Measurements from ENCODE around the gene SORCS2. TPM values are rescaled to one million over a fixed set of nuclear protein-coding genes. Genes with fewer than 3 reads are reported as not detected.
"Not testable (repeated sequence)": the region's sequence is repeated elsewhere in the genome, so short reads cannot be mapped to it uniquely, and the experiment has no call there.

The SORCS2 gene
- total RNA-seq, 2 experiments from 2014 or later, result 0.07 TPM

- peaks cover 5% of the 10 kb centered on the region for H3K27me3 Mint-ChIP-seq
- POLR2A ChIA-PET, result no interaction called here
- no peak overlapping the region for H3K4me3 Mint-ChIP-seq
- intact Hi-C loops (cut with micrococcal nuclease), result no loop called here
- H3K4me1 Mint-ChIP-seq (ENCODE audit: low read depth), result no peaks in the 10 kb centered on the region
- peaks cover 3% of the 10 kb centered on the region for H3K36me3 Mint-ChIP-seq
- DNase-seq, result no peak
- CTCF ChIA-PET, result interaction anchor here (0.6 kb wide), 1 partner anchor 982 kb away, joined by 3 read pairs; no protein-coding TSS in a partner anchor
- H3K9me3 Mint-ChIP-seq, result peaks cover 32% of the 10 kb centered on the region
- no peak overlapping the region for H3K27ac Mint-ChIP-seq
Observed at GRCh38 chr4:7573576-7574091, 381.3 kb downstream of the SORCS2 start.

- DNase-seq, result no peak
- intact Hi-C loops (cut with micrococcal nuclease), result no loop called here
- peaks cover 38% of the 10 kb centered on the region for H3K9me3 Mint-ChIP-seq
- no peaks in the 10 kb centered on the region for H3K4me1 Mint-ChIP-seq (ENCODE audit: low read depth)
- H3K4me3 Mint-ChIP-seq, result no peak overlapping the region
- no peak overlapping the region for H3K27ac Mint-ChIP-seq
- POLR2A ChIA-PET, result no interaction called here
- CTCF ChIA-PET, result interaction anchor here (0.6 kb wide), 1 partner anchor 982 kb away, joined by 3 read pairs; no protein-coding TSS in a partner anchor
- H3K27me3 Mint-ChIP-seq, result peaks cover 5% of the 10 kb centered on the region
- H3K36me3 Mint-ChIP-seq, result peaks cover 3% of the 10 kb centered on the region
Observed at GRCh38 chr4:7574287-7575014, 382.1 kb downstream of the SORCS2 start.

DNA sequence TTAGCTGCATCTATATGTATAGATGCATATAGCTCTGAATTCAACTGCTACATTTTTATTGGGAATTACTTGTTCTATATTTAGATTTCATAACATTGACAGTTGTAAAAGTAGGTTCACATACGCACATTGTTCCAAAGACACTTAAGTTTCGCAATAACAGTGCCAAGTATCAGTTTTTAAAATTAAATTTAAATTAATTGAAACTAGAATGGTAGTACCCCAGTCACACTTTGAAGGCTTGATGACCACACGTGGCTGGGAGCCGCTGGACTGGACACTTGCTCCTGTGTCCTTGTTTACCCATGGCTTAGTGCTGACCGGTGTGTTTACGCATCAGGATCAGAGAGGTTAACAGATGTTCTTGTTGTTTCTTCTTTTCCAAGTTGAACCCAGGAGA lies 383.1 kb downstream of the SORCS2 start:
- Mint-ChIP-seq H3K4me1 (ENCODE audit: low read depth) (no peaks in the 10 kb centered on the region), H3K36me3 (peaks cover 3% of the 10 kb centered on the region), H3K27me3 (peaks cover 5% of the 10 kb centered on the region), H3K9me3 (peaks cover 42% of the 10 kb centered on the region), H3K4me3 (no peak overlapping the region), H3K27ac (no peak overlapping the region)
- intact Hi-C loops (cut with micrococcal nuclease), result no loop called here
- POLR2A ChIA-PET, result no interaction called here
- CTCF ChIA-PET, result no interaction called here
- no peak for DNase-seq

DNA sequence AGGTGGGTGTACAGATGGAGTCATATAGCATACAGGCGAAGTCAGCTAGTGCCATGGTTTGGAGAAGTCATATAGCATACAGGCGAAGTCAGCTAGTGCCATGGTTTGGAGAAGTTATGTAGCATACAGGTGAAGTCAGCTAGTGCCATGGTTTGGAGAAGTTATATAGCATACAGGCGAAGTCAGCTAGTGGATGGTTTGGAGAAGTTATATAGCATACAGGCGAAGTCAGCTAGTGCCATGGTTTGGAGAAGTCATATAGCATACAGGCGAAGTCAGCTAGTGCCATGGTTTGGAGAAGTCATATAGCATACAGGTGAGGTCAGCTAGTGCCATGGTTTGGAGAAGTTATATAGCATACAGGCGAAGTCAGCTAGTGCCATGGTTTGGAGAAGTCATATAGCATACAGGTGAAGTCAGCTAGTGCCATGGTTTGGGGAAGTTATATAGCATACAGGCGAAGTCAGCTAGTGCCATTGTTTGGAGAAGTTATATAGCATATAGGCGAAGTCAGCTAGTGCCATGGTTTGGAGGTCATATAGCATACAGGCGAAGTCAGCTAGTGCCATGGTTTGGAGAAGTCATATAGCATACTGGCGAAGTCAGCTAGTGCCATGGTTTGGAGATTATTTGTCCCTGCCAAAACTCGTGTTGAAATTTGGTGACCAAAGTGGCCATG lies 385.2 kb downstream of the SORCS2 start:
- H3K4me1 Mint-ChIP-seq (ENCODE audit: low read depth); H3K27me3 Mint-ChIP-seq; DNase-seq; POLR2A ChIA-PET; H3K36me3 Mint-ChIP-seq; H3K27ac Mint-ChIP-seq; H3K4me3 Mint-ChIP-seq; CTCF ChIA-PET; intact Hi-C loops (cut with micrococcal nuclease): not testable (repeated sequence)
- peaks cover 42% of the 10 kb centered on the region for H3K9me3 Mint-ChIP-seq

DNA sequence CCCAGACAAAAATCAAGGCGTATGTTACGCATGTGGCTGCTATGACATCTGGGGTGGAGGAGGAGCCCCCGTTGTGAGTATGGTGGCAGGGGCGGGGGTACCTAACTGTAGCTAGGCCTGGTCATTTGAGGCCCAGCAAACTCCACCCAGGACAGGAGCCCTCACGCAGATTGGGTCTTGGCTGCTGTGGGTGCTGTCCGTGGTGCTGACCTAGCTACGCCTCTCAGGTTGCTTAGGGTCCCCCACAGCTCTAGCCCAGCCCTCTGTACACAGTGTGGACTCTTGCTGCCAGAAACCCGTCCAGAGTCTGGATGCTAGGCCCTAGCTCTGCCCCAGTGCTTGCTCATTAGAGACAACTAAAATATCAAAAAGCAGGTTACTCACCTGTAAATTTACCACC lies 389.1 kb downstream of the SORCS2 start:
- no peaks in the 10 kb centered on the region for H3K27me3 Mint-ChIP-seq
- H3K27ac Mint-ChIP-seq, result no peak overlapping the region
- ChIA-PET CTCF (interaction anchor here (0.6 kb wide), 1 partner anchor 121 kb away, joined by 4 read pairs; no protein-coding TSS in a partner anchor), POLR2A (no interaction called here)
- DNase-seq, result peak; percentile 30
- H3K4me1 Mint-ChIP-seq (ENCODE audit: low read depth), result no peaks in the 10 kb centered on the region
- no peaks in the 10 kb centered on the region for H3K36me3 Mint-ChIP-seq
- peaks cover 32% of the 10 kb centered on the region for H3K9me3 Mint-ChIP-seq
- intact Hi-C loops (cut with micrococcal nuclease), result no loop called here
- H3K4me3 Mint-ChIP-seq, result no peak overlapping the region

DNA sequence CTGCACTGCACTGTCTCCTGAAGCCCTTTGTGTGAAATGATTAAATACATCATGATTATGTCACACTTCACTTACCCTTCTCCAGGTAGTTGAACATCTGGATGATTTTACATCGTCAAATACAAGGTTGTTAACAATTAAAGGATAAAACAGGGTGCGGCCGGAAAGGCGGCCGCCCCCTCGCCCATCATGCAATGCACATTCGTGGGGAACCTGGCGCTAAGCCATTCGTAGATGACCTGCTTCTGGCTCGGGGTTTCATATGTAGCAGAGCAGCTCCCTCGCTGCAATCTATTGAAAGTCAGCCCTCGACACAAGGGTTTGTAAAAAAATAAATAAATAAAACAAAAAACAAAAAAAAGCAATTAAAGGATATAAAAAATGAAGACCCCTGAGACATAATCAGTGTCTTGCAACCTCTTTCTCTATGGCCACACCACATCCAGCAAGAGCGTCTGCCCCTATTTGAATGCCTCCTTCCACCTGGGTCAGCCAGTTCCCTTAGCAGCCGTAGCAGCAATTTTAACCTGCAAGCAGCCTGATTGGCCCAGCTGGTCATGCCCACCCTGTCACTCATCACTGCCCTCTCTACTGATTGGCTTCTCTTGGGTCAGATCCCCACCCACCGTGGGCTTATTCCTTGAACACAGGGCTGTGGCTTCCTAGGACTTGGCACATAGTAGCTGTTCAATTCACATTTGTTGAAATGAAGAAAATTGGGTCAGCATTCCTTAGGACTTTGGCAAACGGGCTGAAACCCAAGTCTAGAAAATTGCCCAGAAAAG lies 390.2 kb downstream of the SORCS2 start:
- no peak for DNase-seq
- Mint-ChIP-seq H3K4me1 (ENCODE audit: low read depth) (no peaks in the 10 kb centered on the region), H3K27ac (no peak overlapping the region), H3K27me3 (no peaks in the 10 kb centered on the region), H3K4me3 (no peak overlapping the region), H3K36me3 (no peaks in the 10 kb centered on the region), H3K9me3 (peaks cover 22% of the 10 kb centered on the region)
- ChIA-PET POLR2A (no interaction called here), CTCF (no interaction called here)
- intact Hi-C loops (cut with micrococcal nuclease), result no loop called here

DNA sequence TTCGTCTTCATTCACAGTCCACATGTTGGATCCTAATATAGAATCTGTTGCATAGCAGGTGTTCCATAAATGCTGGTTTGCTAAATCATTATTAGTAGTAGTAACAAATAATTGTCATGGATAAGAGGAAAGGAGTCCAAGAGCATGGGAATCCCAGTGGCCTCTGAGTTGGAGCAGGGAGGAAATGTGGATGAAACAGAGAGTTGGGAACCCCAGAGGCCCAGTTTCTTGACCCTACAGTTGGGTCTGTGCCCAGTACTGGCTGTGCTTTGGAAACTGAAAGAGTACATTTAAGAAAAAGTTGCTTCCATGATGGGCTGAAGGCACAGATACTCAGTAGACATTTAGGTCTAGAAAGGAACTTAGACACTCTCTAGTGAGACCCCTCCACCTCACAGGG lies 391.8 kb downstream of the SORCS2 start:
- H3K4me1 Mint-ChIP-seq (ENCODE audit: low read depth), result no peaks in the 10 kb centered on the region
- H3K27me3 Mint-ChIP-seq, result no peaks in the 10 kb centered on the region
- intact Hi-C loops (cut with micrococcal nuclease), result no loop called here
- H3K36me3 Mint-ChIP-seq, result no peaks in the 10 kb centered on the region
- ChIA-PET CTCF (no interaction called here), POLR2A (no interaction called here)
- no peak for DNase-seq
- H3K27ac Mint-ChIP-seq, result no peak overlapping the region
- peaks cover 6% of the 10 kb centered on the region for H3K9me3 Mint-ChIP-seq
- H3K4me3 Mint-ChIP-seq, result no peak overlapping the region

- intact Hi-C loops (cut with micrococcal nuclease), result no loop called here
- Mint-ChIP-seq H3K9me3 (peaks cover 2% of the 10 kb centered on the region), H3K27ac (no peak overlapping the region), H3K4me1 (ENCODE audit: low read depth) (no peaks in the 10 kb centered on the region), H3K4me3 (no peak overlapping the region), H3K27me3 (no peaks in the 10 kb centered on the region), H3K36me3 (no peaks in the 10 kb centered on the region)
- ChIA-PET CTCF (no interaction called here), POLR2A (no interaction called here)
- DNase-seq, result no peak
Observed at GRCh38 chr4:7584606-7585159, 392.3 kb downstream of the SORCS2 start.

DNA sequence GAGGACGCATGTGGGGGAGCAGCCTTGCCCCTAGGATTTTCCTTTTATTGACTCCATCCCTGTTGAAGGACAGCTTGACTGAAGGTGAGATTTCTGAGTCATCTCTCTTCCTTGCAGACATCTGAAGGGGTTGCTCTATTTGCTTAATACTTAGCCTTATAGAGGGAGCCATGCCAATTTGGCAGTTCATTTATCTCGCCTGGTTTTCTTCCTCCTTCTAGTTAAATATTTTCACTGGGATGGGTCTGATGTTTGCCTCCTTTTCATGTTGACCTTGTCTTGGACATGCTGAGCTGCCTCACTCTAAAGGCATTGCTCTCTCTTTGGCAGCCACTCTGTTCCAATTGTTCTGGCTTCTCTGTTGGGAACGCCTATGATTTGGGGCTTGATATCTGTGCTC lies 393.4 kb downstream of the SORCS2 start:
- intact Hi-C loops (cut with micrococcal nuclease), result no loop called here
- H3K36me3 Mint-ChIP-seq, result no peaks in the 10 kb centered on the region
- H3K27me3 Mint-ChIP-seq, result no peaks in the 10 kb centered on the region
- DNase-seq, result no peak
- H3K4me3 Mint-ChIP-seq, result no peak overlapping the region
- no peak overlapping the region for H3K27ac Mint-ChIP-seq
- ChIA-PET CTCF (no interaction called here), POLR2A (no interaction called here)
- H3K9me3 Mint-ChIP-seq, result no peaks in the 10 kb centered on the region
- H3K4me1 Mint-ChIP-seq (ENCODE audit: low read depth), result no peaks in the 10 kb centered on the region

DNA sequence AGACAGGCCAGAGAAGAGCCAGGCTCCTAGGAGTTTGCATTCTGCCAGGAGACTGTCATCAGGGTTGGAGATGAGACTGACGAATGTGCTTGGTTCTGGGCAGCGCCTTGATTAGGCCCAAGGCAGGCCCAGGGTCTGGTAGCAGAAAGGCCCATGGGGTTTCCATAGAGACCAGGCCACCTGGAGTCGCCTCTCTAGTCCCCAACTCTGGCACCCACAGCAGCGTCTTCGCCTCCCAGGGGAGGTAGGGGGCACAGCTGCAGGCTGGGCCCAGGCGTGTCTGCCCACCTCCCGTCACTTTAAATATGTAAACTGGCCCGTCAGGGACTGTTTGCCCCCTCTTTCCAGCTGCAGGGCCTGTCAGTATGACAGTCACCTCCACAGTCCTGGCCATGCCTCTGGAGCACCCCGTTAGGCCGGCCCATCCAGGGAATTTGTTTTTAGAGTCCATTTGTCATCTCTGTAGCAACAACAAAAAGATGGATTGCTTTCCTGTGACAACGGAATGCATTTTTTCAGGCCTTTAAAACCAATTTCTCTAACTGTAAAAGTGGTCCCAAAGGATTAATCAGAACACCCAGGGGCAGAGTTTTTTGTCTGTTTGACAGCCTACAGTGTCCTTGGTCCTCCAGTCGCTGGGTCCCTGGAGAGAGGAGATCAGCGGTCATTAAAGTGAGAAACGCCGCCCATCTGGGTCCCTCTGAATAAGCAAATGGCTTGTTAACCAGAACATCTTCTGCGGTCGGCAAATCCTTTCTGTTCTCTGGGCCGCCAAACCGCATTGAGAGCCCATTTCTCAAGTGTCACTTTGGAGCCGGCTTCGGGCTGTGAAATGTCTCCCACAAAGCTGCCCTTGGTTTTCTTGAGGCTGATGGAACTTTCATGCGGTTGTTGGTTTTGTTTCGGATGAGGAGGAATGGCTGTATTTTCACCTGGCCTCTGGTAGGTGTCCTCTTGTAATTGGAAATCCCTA lies 395.4 kb downstream of the SORCS2 start:
- no peak for DNase-seq
- ChIA-PET POLR2A (no interaction called here), CTCF (no interaction called here)
- no peaks in the 10 kb centered on the region for H3K9me3 Mint-ChIP-seq
- H3K27ac Mint-ChIP-seq, result no peak overlapping the region
- H3K4me1 Mint-ChIP-seq (ENCODE audit: low read depth), result no peaks in the 10 kb centered on the region
- no peaks in the 10 kb centered on the region for H3K36me3 Mint-ChIP-seq
- intact Hi-C loops (cut with micrococcal nuclease), result no loop called here
- no peaks in the 10 kb centered on the region for H3K27me3 Mint-ChIP-seq
- H3K4me3 Mint-ChIP-seq, result no peak overlapping the region

DNA sequence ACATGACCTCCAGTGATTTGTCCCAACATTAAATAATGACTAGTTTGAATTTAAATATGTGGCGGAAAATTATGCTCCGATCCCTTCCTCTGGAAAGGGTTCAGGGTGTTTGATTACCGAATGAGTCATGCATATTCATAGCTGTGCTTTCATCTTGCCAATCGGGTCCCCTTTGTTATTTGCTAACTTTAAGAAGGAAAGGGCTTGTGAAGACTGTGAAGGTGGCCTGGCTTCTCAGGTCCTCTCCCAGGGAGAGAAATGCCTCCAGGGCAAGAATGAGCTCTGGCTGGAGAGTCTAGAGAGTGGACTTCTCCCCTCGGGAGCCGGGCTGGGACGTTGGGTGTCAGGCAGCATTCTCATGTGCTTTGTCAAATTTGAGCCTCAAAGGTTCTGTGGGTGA lies 397.9 kb downstream of the SORCS2 start:
- H3K27me3 Mint-ChIP-seq, result peaks cover 2% of the 10 kb centered on the region
- no peaks in the 10 kb centered on the region for H3K4me1 Mint-ChIP-seq (ENCODE audit: low read depth)
- H3K4me3 Mint-ChIP-seq, result no peak overlapping the region
- CTCF ChIA-PET, result interaction anchor here (0.6 kb wide), 1 partner anchor 735 kb away, joined by 3 read pairs; no protein-coding TSS in a partner anchor
- H3K27ac Mint-ChIP-seq, result no peak overlapping the region
- POLR2A ChIA-PET, result no interaction called here
- intact Hi-C loops (cut with micrococcal nuclease), result no loop called here
- no peaks in the 10 kb centered on the region for H3K9me3 Mint-ChIP-seq
- no peak for DNase-seq
- no peaks in the 10 kb centered on the region for H3K36me3 Mint-ChIP-seq

Measured in activated CD4-positive, alpha-beta memory T cell treated with anti-CD3 and anti-CD28 coated beads for 36 hours (primary cell).